CD14-positive monocyte (primary cell): ENCODE results near the gene C1orf56. TPM values are rescaled to one million over a fixed set of nuclear protein-coding genes. Genes with fewer than 3 reads are reported as not detected.

Experiments
- DNase-seq, 3 donors: peaks; one replicate each; pipeline ENCODE4 v3.0.0-alpha.2; 2011 to 2022
- H2AFZ ChIP-seq: 2 replicates; pipeline ENCODE4 v1.6.0; 2012; ENCODE audit warnings: mild to moderate bottlenecking, low read depth, low read length, inconsistent platforms; ENCODE audit not compliant: insufficient read depth, poor library complexity, severe bottlenecking
- H3K27ac ChIP-seq, 2 donors: 1 replicate in 1 of 2; 2 replicates in 1 of 2; pipeline ENCODE4 v1.5.1; 2012 to 2013; ENCODE audit warnings: low read length in 2 of 2, control low read depth in 1 of 2, inconsistent platforms in 1 of 2, low read depth in 1 of 2, mild to moderate bottlenecking in 1 of 2
- H3K27me3 ChIP-seq, 2 donors: one replicate each; pipeline versions ENCODE4 v1.6.0 to v1.6.1; 2011 to 2013; ENCODE audit warnings: low read length in 2 of 2; ENCODE audit not compliant: control insufficient read depth in 2 of 2, insufficient read depth in 2 of 2
- H3K36me3 ChIP-seq, 2 donors: replicated peaks in 1 of 2; 1 replicate in 1 of 2; 2 replicates in 1 of 2; pipeline versions ENCODE4 v1.5.1 to v1.6.1; 2012 to 2013; ENCODE audit warnings: low read length in 2 of 2, control low read depth in 1 of 2, inconsistent platforms in 1 of 2, mild to moderate bottlenecking in 1 of 2; ENCODE audit not compliant: insufficient read depth in 2 of 2, control insufficient read depth in 1 of 2
- H3K4me1 ChIP-seq, 2 donors: 1 replicate in 1 of 2; 2 replicates in 1 of 2; pipeline versions ENCODE4 v1.5.1 to v1.6.1; 2012 to 2013; ENCODE audit warnings: low read length in 2 of 2, control low read depth in 1 of 2, inconsistent platforms in 1 of 2, mild to moderate bottlenecking in 1 of 2, moderate library complexity in 1 of 2; ENCODE audit not compliant: insufficient read depth in 2 of 2, control insufficient read depth in 1 of 2
- H3K4me2 ChIP-seq: replicated peaks from 2 replicates; pipeline ENCODE3; 2012; ENCODE audit warnings: low read length, moderate library complexity, mild to moderate bottlenecking; ENCODE audit not compliant: poor library complexity, severe bottlenecking; ENCODE audit errors: extremely low read depth
- H3K4me3 ChIP-seq, 3 experiments: fragments of 200-600 bp in 1 of 3; sonication (generic) in 1 of 3; replicated peaks in 1 of 3; 1 replicate in 2 of 3; 2 replicates in 1 of 3; pipeline ENCODE4 v1.5.1; 2011 to 2013; ENCODE audit warnings: low read length in 3 of 3, mild to moderate bottlenecking in 3 of 3, control low read depth in 2 of 3, low read depth in 2 of 3, inconsistent platforms in 1 of 3, moderate library complexity in 1 of 3
- H3K79me2 ChIP-seq: 2 replicates; pipeline ENCODE4 v1.6.0; 2012; ENCODE audit warnings: mild to moderate bottlenecking, control low read depth, inconsistent platforms, low read length, moderate library complexity; ENCODE audit not compliant: insufficient read depth
- H3K9ac ChIP-seq: 2 replicates; pipeline ENCODE4 v1.6.0; 2017; ENCODE audit warnings: low read length, mild to moderate bottlenecking; ENCODE audit not compliant: insufficient read depth, poor library complexity, severe bottlenecking
- H3K9me3 ChIP-seq, 2 donors: replicated peaks in 1 of 2; 1 replicate in 1 of 2; 2 replicates in 1 of 2; pipeline versions ENCODE4 v1.5.1 to v1.6.1; 2012 to 2013; ENCODE audit warnings: low read length in 2 of 2, control low read depth in 1 of 2; ENCODE audit not compliant: control insufficient read depth in 1 of 2, insufficient read depth in 1 of 2
- H4K20me1 ChIP-seq: 2 replicates; pipeline ENCODE4 v1.6.0; 2012; ENCODE audit warnings: mild to moderate bottlenecking, low read length, control low read depth, moderate library complexity; ENCODE audit not compliant: insufficient read depth
- H3K27ac Mint-ChIP-seq, 7 donors: one replicate each; pipeline ENCODE4 v1.8.0; 2020; ENCODE audit warnings: mild to moderate bottlenecking in 7 of 7, mixed read lengths in 7 of 7, moderate library complexity in 6 of 7, inconsistent platforms in 2 of 7
- H3K27me3 Mint-ChIP-seq, 3 donors: one replicate each; pipeline ENCODE4 v1.8.0; 2021 to 2022; ENCODE audit warnings: low read depth in 3 of 3, mild to moderate bottlenecking in 3 of 3, mixed read lengths in 3 of 3, moderate library complexity in 3 of 3, inconsistent platforms in 1 of 3
- H3K36me3 Mint-ChIP-seq, 2 donors: one replicate each; pipeline ENCODE4 v1.8.0; 2020; ENCODE audit warnings: mixed read lengths in 2 of 2, inconsistent platforms in 1 of 2, mild to moderate bottlenecking in 1 of 2
- H3K4me1 Mint-ChIP-seq: one replicate; pipeline ENCODE4 v1.8.0; 2020; ENCODE audit warnings: mild to moderate bottlenecking, mixed read lengths
- H3K4me3 Mint-ChIP-seq, 2 donors: one replicate each; pipeline ENCODE4 v1.8.0; 2020; ENCODE audit warnings: mild to moderate bottlenecking in 2 of 2, mixed read lengths in 2 of 2, moderate library complexity in 1 of 2
- H3K9me3 Mint-ChIP-seq, 7 donors: one replicate each; pipeline ENCODE4 v1.8.0; 2020 to 2022; ENCODE audit warnings: mixed read lengths in 7 of 7, mild to moderate bottlenecking in 6 of 7, moderate library complexity in 6 of 7, inconsistent platforms in 2 of 7
- WGBS: methylation state at CpG from one replicate; pipeline ENCODE4 v1.1.5; 2013; ENCODE audit warnings: missing lambda C conversion rate; ENCODE audit not compliant: insufficient coverage; 5-methylcytosine and 5-hydroxymethylcytosine counted together
- intact Hi-C, 2 donors: fragments of 100-400 bp; cut with micrococcal nuclease; formaldehyde crosslinking; loops; one replicate each; pipeline versions ENCODE4 v1.15.0 to v1.15.1; 2023
- polyA plus RNA-seq, 3 donors: library from polyadenylated mRNA; depleted of rRNA in 1 of 3; unstranded in 2 of 3; stranded (reverse) in 1 of 3; fragments of 300-500 nt in 2 of 3; fragments of >200 nt in 1 of 3; fragmentation: Illumina TruSeq in 2 of 3; gene quantifications; 1 replicate in 2 of 3; 2 replicates in 1 of 3; pipeline ENCODE4 v1.2.3, GENCODE V29; 2012 to 2021
- TF ChIP-seq, protein P1 (sequence below): fragments of 200-600 bp; IDR thresholded peaks from one replicate; pipeline ENCODE4 v1.8.0; 2022; ENCODE audit warnings: antibody characterized with exemption, mild to moderate bottlenecking

C1orf56 gene
- polyA plus RNA-seq, 3 donors, result 0.60 to 1.5 (median 0.62) TPM

DNA sequence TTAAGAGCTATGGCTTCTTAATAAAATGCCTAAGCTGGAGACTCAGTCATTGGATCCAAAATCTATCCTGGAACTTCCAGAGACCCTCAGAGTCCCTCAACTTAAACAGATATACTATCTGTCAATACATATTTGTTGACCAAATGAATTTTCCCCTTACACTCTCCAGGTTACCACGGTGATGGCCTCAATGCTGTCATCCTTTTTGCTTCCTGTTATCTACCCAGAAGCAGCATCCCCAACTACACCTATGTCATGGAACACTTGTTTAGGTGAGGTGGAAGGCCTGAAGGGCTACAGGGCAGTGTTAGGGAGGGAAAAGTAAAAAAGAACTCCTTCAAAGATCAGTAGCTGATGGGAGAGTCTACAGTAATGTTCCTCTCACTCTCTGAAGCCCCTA, 4.4 kb upstream of the C1orf56 start:
- Histone ChIP-seq H3K79me2 (no peaks in the 10 kb centered on the region), H3K9ac (no peak overlapping the region), H3K9me3 (no peaks in the 10 kb centered on the region), H3K4me2 (no peak overlapping the region), H4K20me1 (no peaks in the 10 kb centered on the region), H3K27me3 (peaks cover 3 to 15% of the 10 kb centered on the region in 2 donors), H2AFZ (no peak overlapping the region), H3K27ac (no peak overlapping the region), H3K36me3 (no peaks in the 10 kb centered on the region), H3K4me3 (no peak overlapping the region), H3K4me1 (peaks cover 20 to 24% of the 10 kb centered on the region in 2 donors)
- H3K4me3 Mint-ChIP-seq, result no peak overlapping the region
- peaks cover 0 to 3% (median 0%) of the 10 kb centered on the region in 7 donors for H3K9me3 Mint-ChIP-seq
- TF ChIP-seq, protein P1, sequence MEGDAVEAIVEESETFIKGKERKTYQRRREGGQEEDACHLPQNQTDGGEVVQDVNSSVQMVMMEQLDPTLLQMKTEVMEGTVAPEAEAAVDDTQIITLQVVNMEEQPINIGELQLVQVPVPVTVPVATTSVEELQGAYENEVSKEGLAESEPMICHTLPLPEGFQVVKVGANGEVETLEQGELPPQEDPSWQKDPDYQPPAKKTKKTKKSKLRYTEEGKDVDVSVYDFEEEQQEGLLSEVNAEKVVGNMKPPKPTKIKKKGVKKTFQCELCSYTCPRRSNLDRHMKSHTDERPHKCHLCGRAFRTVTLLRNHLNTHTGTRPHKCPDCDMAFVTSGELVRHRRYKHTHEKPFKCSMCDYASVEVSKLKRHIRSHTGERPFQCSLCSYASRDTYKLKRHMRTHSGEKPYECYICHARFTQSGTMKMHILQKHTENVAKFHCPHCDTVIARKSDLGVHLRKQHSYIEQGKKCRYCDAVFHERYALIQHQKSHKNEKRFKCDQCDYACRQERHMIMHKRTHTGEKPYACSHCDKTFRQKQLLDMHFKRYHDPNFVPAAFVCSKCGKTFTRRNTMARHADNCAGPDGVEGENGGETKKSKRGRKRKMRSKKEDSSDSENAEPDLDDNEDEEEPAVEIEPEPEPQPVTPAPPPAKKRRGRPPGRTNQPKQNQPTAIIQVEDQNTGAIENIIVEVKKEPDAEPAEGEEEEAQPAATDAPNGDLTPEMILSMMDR, result no peak
- peaks cover 3 to 21% (median 17%) of the 10 kb centered on the region in 3 donors for H3K27me3 Mint-ChIP-seq
- no peak overlapping the region for H3K27ac Mint-ChIP-seq
- no peak for DNase-seq
- H3K4me1 Mint-ChIP-seq, result peaks cover 23% of the 10 kb centered on the region
- H3K36me3 Mint-ChIP-seq, result peaks cover 9 to 13% of the 10 kb centered on the region in 2 donors
- intact Hi-C loops, result no loop called here
- WGBS, result no CpG with 5 or more reads among the region's 1 CpG

DNA sequence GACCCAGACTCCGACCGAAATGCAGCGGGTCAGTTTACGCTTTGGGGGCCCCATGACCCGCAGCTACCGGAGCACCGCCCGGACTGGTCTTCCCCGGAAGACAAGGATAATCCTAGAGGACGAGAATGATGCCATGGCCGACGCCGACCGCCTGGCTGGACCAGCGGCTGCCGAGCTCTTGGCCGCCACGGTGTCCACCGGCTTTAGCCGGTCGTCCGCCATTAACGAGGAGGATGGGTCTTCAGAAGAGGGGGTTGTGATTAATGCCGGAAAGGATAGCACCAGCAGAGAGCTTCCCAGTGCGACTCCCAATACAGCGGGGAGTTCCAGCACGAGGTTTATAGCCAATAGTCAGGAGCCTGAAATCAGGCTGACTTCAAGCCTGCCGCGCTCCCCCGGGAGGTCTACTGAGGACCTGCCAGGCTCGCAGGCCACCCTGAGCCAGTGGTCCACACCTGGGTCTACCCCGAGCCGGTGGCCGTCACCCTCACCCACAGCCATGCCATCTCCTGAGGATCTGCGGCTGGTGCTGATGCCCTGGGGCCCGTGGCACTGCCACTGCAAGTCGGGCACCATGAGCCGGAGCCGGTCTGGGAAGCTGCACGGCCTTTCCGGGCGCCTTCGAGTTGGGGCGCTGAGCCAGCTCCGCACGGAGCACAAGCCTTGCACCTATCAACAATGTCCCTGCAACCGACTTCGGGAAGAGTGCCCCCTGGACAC, 534 bp downstream of the C1orf56 start:
- Histone ChIP-seq H3K27me3 (peaks cover 3 to 20% of the 10 kb centered on the region in 2 donors), H4K20me1 (peaks cover 44% of the 10 kb centered on the region), H3K9ac (peak overlapping the region; percentile 47), H2AFZ (peak overlapping the region; percentile 85), H3K27ac (no peak overlapping the region), H3K4me3 (peak overlapping the region; percentile 66 to 83 (median 70)), H3K36me3 (peaks cover 23 to 24% of the 10 kb centered on the region in 2 donors), H3K4me2 (peak overlapping the region; percentile 97), H3K4me1 (peaks cover 26 to 37% of the 10 kb centered on the region in 2 donors), H3K79me2 (no peaks in the 10 kb centered on the region), H3K9me3 (no peaks in the 10 kb centered on the region)
- Mint-ChIP-seq H3K27me3 (peaks cover 2 to 30% (median 27%) of the 10 kb centered on the region in 3 donors), H3K4me1 (peaks cover 48% of the 10 kb centered on the region), H3K4me3 (peak overlapping the region; percentile 95 to 99), H3K27ac (peak overlapping the region in 6 of 7 donors; percentile 65 to 84 (median 71)), H3K36me3 (peaks cover 30 to 39% of the 10 kb centered on the region in 2 donors), H3K9me3 (peaks cover 0 to 7% (median 0%) of the 10 kb centered on the region in 7 donors)
- DNase-seq, result peak; percentile 47 to 63 (median 51)
- intact Hi-C loops, result loop anchor here in 1 of 2 donors (5.0 kb wide), 1 partner anchor 36 kb away; no protein-coding TSS in a partner anchor
- TF ChIP-seq, protein P1, result no peak
- under 1% methylated on average over 44 of the region's 48 CpGs for WGBS
